ENCODE data around the gene RNU1-3.
"Not testable (repeated sequence)": the region's sequence is repeated elsewhere in the genome, so short reads cannot be mapped to it uniquely, and the experiment has no call there.

RNU1-3 gene

DNA sequence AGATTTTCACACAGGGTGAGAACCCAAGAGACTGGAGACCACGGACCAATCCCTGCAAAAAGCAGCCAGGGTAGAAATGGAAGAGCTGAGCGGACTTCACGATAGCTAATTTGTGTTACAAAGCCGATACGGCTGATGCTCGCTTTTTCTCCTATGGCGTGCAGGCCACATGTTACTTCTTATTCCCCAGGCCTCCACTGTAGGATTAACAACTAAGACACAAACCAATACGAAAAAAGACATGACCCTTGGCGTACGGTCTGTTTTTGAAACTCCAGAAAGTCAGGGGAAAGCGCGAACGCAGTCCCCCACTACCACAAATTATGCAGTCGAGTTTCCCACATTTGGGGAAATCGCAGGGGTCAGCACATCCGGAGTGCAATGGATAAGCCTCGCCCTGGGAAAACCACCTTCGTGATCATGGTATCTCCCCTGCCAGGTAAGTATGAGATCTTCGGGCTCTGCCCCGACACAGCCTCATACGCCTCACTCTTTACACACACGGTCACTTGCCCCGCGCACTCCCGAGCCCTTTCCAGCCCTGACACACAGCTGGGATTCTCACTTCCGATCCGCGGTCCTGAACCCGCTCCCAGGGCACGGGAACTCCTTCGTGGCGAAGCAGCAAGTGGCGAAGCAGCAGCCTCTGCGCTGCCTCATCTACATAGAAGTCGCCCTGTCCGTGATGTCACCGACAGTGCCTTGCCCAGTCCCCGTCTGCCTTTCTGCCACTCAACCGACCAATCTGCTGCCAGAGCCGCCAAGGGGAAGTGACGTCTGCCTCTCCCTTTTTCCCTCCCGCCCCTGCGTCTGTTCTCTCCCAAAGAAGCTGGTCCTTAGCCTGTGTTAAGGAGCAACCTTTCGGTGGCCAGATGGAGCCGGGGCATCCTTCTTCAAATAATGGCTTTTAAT, at the start of gene RNU1-3:
TSS of gene RNU1-3 (minus strand) at position 447 of the 912 bp plus-strand sequence.
- H3K27ac ChIP-seq; intact Hi-C loops (cut with DNase I; ENCODE audit: low total_unique reads); DNase-seq; H3K4me1 ChIP-seq; H3K4me3 ChIP-seq; H3K9me3 ChIP-seq; H3K27me3 ChIP-seq; H3K36me3 ChIP-seq: not testable (repeated sequence)

DNA sequence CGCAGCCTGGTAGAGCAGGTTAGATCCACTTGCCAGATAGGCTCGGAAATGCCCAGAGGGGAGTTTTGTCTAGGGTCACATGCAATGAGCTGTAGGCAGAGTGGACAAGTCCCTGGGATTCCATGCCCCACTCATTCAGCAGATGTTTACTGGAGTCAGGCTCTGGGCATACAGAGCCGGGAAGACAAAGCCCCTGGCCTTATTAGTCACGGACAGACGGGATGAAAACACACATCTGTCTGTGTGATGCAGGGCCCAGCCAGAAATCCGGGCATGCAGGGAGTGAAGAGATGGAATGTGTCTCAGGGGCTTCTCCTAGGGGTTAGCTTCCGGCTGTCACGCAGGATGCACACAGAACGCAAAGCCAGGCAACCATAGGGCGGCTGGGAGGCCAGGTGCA, 46.7 kb upstream of the RNU1-3 start:
- H3K4me1 ChIP-seq; H3K36me3 ChIP-seq; H3K27ac ChIP-seq; H3K9me3 ChIP-seq; intact Hi-C loops (cut with DNase I; ENCODE audit: low total_unique reads); H3K4me3 ChIP-seq: not testable (repeated sequence)
- H3K27me3 ChIP-seq, result peaks cover 0 to 34% of the 10 kb centered on the region in 2 donors
- peak in 1 of 2 donors; percentile 49 for DNase-seq

DNA sequence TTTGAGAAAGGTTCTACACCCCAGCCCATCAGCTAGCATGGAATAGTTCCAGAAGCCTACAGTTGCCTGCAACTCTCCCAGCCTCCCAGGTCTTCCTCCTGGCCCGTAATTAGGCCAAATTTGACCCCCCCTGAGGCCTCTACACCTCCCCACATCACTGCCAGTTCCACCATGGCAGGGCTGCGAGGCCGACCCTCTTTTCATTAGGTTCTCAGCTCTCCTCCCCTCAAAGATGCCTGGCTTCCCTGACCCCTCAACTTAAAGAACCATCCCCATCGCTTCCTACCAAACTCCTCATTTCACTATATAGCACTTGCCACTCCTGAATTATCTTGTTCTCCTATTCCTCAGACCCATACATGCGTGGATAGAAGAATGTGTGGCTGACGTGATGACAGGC, 46.2 kb upstream of the RNU1-3 start:
- H3K4me3 ChIP-seq; intact Hi-C loops (cut with DNase I; ENCODE audit: low total_unique reads); H3K9me3 ChIP-seq; H3K36me3 ChIP-seq; H3K4me1 ChIP-seq; H3K27ac ChIP-seq: not testable (repeated sequence)
- H3K27me3 ChIP-seq, result peaks cover 0 to 31% of the 10 kb centered on the region in 2 donors
- DNase-seq, result peak in 1 of 2 donors; percentile 55

DNA sequence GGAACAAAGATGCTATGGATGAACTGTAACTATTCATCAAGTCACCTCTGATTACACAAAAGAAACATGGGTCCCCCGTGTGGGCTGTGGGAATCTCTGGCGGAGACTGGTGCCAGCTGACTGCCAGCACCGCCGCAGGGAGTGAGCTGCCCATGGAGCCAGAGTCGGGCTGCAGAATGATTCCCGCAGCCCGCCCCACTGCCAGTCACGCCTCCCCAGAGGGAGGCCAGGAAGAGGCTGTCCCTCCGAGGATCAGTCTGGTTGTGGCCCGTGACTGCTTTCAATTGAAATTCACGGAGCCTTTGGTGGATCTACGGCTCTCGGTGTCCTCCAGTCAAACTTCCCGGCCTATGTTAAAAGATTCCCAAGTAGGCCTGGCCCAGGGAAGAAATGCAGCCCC, 45.8 kb upstream of the RNU1-3 start:
- H3K9me3 ChIP-seq; H3K4me1 ChIP-seq; H3K36me3 ChIP-seq; intact Hi-C loops (cut with DNase I; ENCODE audit: low total_unique reads); H3K4me3 ChIP-seq; H3K27ac ChIP-seq: not testable (repeated sequence)
- DNase-seq, result peak in 1 of 2 donors; percentile 52
- peaks cover 0 to 31% of the 10 kb centered on the region in 2 donors for H3K27me3 ChIP-seq

DNA sequence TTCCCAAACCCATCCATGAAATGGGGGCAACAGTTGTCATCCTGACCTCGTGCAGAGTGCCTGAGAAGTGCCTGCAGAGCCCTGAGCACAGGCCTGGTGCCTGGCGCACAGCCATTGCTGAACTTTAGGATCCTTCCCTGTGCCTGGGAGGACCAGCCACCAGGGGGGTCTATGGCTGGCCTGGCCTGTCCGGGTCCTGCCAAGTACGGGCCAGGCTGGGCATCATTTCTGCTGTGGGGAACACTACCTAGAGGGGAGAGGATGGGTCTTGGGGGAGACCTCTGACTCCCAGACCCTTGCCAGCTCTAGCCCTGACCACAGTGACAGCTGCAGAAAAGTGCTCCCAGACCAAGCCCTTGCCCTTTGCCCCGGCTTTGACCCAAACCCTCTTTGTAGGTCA, 45.4 kb upstream of the RNU1-3 start:
- DNase-seq, result peak in 1 of 2 donors; percentile 64
- H3K36me3 ChIP-seq; H3K9me3 ChIP-seq; H3K4me3 ChIP-seq; intact Hi-C loops (cut with DNase I; ENCODE audit: low total_unique reads); H3K27ac ChIP-seq; H3K4me1 ChIP-seq: not testable (repeated sequence)
- peaks cover 0 to 31% of the 10 kb centered on the region in 2 donors for H3K27me3 ChIP-seq

DNA sequence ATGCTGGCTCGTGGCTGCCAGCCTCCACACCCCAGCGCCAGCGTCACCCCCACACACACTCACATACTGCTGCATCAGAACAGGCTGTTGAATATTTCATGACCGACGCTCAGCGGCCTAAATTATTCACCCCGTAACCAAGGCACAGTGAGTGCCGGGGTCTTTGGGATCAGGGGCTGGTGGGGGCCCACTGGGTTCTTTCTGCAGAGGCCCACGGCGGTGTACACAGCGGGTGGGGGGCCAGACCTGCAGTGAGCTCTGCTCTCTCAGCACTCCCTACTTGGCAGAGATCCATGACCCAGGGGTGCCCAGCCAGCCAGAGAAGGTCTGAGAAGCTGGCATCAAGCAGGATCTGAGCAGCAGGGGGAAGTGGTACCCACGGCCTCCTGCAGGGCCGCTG, 43.9 kb upstream of the RNU1-3 start:
- intact Hi-C loops (cut with DNase I; ENCODE audit: low total_unique reads); H3K4me1 ChIP-seq; H3K9me3 ChIP-seq; H3K36me3 ChIP-seq; H3K27ac ChIP-seq; H3K4me3 ChIP-seq: not testable (repeated sequence)
- peaks cover 0 to 18% of the 10 kb centered on the region in 2 donors for H3K27me3 ChIP-seq
- DNase-seq, result peak in 1 of 2 donors; percentile 65

DNA sequence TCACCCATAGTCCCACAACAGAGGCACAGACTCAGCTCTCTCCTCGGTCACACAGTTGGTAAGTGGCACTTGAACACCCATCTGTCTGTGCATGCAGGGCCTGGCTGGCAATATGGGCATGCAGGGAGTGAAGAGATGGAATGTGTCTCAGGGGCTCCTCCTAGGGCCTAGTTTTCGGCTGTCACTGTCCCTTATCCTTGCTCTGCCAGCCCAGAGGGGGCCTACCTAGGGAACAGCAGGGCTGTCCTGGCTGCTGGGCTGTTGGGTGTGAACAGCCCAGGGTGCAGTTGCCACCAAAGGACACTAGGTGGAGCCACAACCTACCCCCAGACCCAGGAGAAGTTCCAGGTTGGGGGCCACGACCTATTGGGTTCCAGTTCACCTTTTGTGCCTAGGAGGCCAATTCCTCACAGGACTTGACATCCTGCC, 42.9 kb upstream of the RNU1-3 start:
- H3K27ac ChIP-seq; H3K36me3 ChIP-seq; H3K4me3 ChIP-seq; intact Hi-C loops (cut with DNase I; ENCODE audit: low total_unique reads); H3K4me1 ChIP-seq; H3K9me3 ChIP-seq: not testable (repeated sequence)
- DNase-seq, result peak in 1 of 2 donors; percentile 68
- peaks cover 0 to 18% of the 10 kb centered on the region in 2 donors for H3K27me3 ChIP-seq

DNA sequence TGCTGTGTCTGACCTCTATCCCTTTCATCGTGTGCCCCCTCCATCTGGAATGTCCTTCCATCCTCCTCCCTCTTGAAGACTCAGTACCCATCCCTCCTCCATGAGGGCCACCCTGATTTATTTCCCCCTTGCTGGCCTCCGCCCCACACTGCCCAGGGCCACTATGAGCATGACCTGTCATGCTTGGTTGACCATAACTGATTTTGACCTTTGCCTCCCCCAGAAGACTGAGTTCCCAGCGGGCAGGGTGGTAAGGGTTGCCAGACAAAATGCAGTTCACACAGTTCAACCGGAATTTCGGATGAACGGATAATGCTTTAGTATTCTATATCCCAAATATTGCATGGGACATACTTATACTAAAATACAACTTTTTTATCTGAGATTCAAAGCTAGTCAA, 42.0 kb upstream of the RNU1-3 start:
- DNase-seq; intact Hi-C loops (cut with DNase I; ENCODE audit: low total_unique reads); H3K9me3 ChIP-seq; H3K4me1 ChIP-seq; H3K36me3 ChIP-seq; H3K27ac ChIP-seq; H3K4me3 ChIP-seq: not testable (repeated sequence)
- peaks cover 0 to 20% of the 10 kb centered on the region in 2 donors for H3K27me3 ChIP-seq

DNA sequence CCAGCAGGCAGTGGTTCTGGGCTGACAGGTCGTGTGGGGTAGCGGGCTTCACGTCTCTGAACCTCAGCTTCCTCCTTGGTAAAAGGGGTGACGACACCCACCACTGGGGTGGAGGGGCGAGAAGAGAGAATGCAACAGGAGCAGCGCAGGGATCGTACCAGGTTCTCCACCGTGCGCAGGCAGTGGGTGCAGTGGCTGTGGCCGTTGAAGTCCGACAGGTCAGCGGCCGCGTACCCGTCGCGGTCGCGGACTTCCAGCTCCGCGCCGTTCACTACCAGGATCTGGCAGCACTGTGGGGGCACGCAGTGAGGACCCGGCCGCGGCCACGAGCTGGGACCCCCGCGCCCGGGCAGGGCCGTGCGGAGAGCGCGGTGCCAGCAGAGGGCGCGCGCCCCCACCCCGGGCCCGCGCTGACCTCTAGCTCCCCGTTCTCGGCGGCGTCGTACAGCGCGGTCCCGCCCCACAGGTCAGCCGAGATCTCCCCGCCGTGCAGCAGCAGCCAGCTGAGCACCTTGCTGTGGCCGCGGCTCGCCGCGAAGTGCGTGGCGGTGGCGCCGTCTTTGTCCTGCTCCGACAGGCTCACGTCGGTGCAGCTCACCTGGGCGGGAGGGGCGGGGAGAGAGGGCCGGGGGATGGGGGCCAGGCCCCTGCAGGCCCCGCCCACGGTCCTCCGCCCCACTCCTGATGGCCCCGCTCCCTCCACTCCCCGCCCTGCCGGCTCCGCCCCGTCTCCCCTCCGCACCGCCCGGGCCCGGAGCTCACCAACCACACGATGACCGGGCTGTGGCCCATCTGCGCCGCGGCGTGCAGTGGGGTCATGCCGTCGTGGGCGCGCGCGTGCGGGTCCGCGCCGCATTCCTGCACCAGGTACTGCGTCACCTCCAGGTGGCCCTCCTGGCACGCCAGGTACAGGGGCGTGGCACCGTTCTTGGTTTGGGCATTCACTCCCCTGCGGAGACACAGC, 40.7 kb upstream of the RNU1-3 start:
- H3K9me3 ChIP-seq; H3K27ac ChIP-seq; H3K36me3 ChIP-seq; intact Hi-C loops (cut with DNase I; ENCODE audit: low total_unique reads); H3K4me1 ChIP-seq: not testable (repeated sequence)
- H3K27me3 ChIP-seq, result peaks cover 0 to 21% of the 10 kb centered on the region in 2 donors
- DNase-seq, result peak in 1 of 2 donors; percentile 63
- peak overlapping the region; percentile 11 to 14 for H3K4me3 ChIP-seq

DNA sequence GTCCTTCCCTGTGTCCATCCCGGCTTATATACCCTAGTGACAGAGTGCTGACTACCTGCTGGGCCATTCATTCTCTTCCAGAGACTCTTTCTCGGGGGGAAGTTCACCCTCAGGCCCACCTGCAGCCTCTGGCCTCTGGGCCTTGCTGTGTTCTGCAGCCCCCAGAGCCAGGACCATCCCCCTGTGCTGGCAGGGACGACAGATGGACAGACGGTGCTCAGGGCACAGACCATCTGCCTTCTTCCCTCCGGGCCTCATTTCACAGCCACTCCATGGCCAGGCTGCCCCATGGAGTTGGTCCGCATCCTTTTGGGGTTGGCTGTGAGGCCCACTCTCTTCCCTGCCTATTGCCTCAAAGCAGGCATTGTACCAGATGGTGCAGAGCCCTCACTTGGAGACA, 39.6 kb upstream of the RNU1-3 start:
- H3K9me3 ChIP-seq; H3K4me1 ChIP-seq; H3K4me3 ChIP-seq; H3K36me3 ChIP-seq; intact Hi-C loops (cut with DNase I; ENCODE audit: low total_unique reads); H3K27ac ChIP-seq: not testable (repeated sequence)
- peak in 1 of 2 donors; percentile 60 for DNase-seq
- peaks cover 0 to 23% of the 10 kb centered on the region in 2 donors for H3K27me3 ChIP-seq

DNA sequence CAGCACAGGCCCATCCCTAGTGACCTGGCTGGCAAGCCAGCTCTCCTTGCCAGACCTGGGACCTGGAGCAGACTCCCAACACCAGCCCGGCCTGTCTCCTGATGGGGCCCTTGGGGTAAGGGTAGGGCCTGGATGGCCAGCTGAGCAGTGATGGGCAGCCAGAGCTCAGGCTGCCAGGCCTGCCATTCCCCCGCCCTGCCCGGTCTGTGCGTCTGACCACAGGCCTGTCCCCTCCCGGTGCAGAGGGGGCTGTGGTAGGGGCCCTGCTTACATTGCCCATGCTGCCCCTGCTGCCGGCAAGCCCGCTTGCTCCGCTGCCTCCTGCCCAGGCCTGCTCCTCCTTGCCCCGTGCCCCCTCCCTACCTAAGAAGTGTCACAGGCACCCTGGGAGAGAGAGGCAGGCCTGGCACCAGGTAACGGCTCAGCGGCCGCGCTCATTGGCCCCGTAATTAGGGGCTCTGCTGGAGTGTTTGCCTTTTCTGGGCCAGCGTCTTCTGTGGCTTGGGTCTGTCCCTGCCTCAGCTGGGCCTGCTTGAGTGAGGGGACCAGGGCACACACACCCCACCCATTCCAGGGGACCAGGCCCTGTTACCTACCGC, 37.9 kb upstream of the RNU1-3 start:
- not testable (repeated sequence) for H3K4me3 ChIP-seq, H3K36me3 ChIP-seq
- H3K27me3 ChIP-seq, result peaks cover 0 to 20% of the 10 kb centered on the region in 2 donors

DNA sequence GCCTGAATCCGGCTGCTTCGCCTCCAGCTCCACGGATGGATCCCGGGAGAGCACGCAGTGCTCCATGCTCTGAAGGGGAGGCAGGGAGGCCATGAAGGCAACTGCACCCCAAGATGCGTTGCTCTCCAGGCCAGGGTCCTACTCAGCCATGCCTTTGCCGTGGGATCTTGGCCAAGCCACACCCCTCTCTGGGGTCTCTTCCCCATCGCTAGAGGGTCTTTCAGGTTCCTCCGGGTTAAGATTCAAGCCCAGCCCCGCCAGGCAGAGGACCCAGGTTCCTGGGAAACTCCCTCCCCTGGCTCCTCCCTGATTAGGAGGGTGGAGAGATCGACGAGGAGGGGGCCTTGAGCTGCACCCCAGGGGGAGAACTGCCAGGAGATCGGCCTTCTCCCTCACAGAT, 37.3 kb upstream of the RNU1-3 start:
- DNase-seq, result peak in 1 of 2 donors; percentile 53

More for the DNA sequence above, 37.9 kb upstream of the RNU1-3 start:
- DNase-seq, result peak in 1 of 2 donors; percentile 66
- intact Hi-C loops (cut with DNase I; ENCODE audit: low total_unique reads); H3K27ac ChIP-seq; H3K9me3 ChIP-seq; H3K4me1 ChIP-seq: not testable (repeated sequence)

DNA sequence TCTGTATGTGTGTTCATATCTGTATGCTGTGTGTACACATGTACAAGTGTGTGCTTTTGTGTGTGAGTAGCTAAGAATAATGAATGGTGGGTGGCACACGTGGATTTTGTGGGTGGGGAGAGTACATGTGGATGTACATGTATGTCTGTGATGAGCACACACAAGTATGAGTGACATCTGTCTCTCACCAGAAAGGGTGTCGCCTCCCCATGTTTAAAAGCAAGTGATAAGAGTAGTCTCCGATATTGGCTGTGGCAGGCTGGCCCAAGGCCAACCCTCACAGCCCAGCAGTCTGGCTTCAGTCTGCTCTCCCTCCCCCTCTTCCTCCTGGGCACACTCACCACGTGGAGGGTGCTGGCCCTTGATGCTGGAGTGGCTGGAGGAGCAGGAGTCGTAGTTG, 36.9 kb upstream of the RNU1-3 start:
- H3K9me3 ChIP-seq; H3K36me3 ChIP-seq; intact Hi-C loops (cut with DNase I; ENCODE audit: low total_unique reads); H3K27ac ChIP-seq; H3K4me3 ChIP-seq; DNase-seq; H3K4me1 ChIP-seq: not testable (repeated sequence)
- H3K27me3 ChIP-seq, result peaks cover 0 to 21% of the 10 kb centered on the region in 2 donors

More for the DNA sequence above, 37.3 kb upstream of the RNU1-3 start:
- intact Hi-C loops (cut with DNase I; ENCODE audit: low total_unique reads); H3K4me3 ChIP-seq; H3K36me3 ChIP-seq; H3K9me3 ChIP-seq; H3K4me1 ChIP-seq; H3K27ac ChIP-seq: not testable (repeated sequence)
- H3K27me3 ChIP-seq, result peaks cover 0 to 21% of the 10 kb centered on the region in 2 donors

All from tibial artery (tissue), 4 donors.